Neutrophil (primary cell): ENCODE results near the gene MAP3K6.
A peak's percentile ranks its signal among the peaks of the same experiment; 100 is the strongest.

Source experiments
- H3K27ac ChIP-seq: fragments of 200-600 bp; sonication (generic); 2 replicates; pipeline ENCODE4 v1.5.1; 2016; ENCODE audit warnings: mild to moderate bottlenecking, moderate library complexity
- H3K27me3 ChIP-seq: fragments of 200-600 bp; sonication (generic); 2 replicates; pipeline ENCODE4 v1.6.0; 2016; ENCODE audit warnings: mild to moderate bottlenecking
- H3K36me3 ChIP-seq: fragments of 200-600 bp; sonication (generic); 2 replicates; pipeline ENCODE4 v1.5.1; 2017
- H3K4me1 ChIP-seq, 2 experiments: fragments of 200-600 bp in 1 of 2; sonication (generic) in 1 of 2; 1 replicate in 1 of 2; 2 replicates in 1 of 2; pipeline versions ENCODE4 v1.5.1 to v1.6.1; 2013 to 2016; ENCODE audit warnings: low read depth in 1 of 2, low read length in 1 of 2, mild to moderate bottlenecking in 1 of 2, moderate library complexity in 1 of 2; ENCODE audit not compliant: control insufficient read depth in 1 of 2, insufficient read depth in 1 of 2
- H3K4me3 ChIP-seq, 2 experiments: fragments of 200-600 bp in 1 of 2; sonication (generic) in 1 of 2; 1 replicate in 1 of 2; 2 replicates in 1 of 2; pipeline ENCODE4 v1.5.1; 2013 to 2016; ENCODE audit warnings: low read depth in 1 of 2, low read length in 1 of 2, mild to moderate bottlenecking in 1 of 2, moderate library complexity in 1 of 2
- H3K9me3 ChIP-seq: fragments of 200-600 bp; sonication (generic); 2 replicates; pipeline ENCODE4 v1.5.1; 2016
- CTCF ChIP-seq: fragments of 200-600 bp; sonication (generic); IDR thresholded peaks from 2 replicates; pipeline ENCODE4 v1.5.1; 2016; ENCODE audit warnings: antibody characterized with exemption

MAP3K6 gene

GRCh38 chr1:27331922-27332321 is 34.8 kb downstream of the MAP3K6 start:
- Histone ChIP-seq H3K4me3 (no peak overlapping the region), H3K4me1 (peaks cover 0 to 11% of the 10 kb centered on the region in 2 experiments), H3K27ac (peak overlapping the region; percentile 54), H3K36me3 (peaks cover 79% of the 10 kb centered on the region), H3K27me3 (no peaks in the 10 kb centered on the region), H3K9me3 (no peaks in the 10 kb centered on the region)
- no peak for TF ChIP-seq CTCF

GRCh38 chr1:27331426-27331825 is 35.3 kb downstream of the MAP3K6 start:
- peaks cover 0 to 11% of the 10 kb centered on the region in 2 experiments for H3K4me1 ChIP-seq
- no peak overlapping the region for H3K4me3 ChIP-seq
- peaks cover 78% of the 10 kb centered on the region for H3K36me3 ChIP-seq
- H3K27me3 ChIP-seq = no peaks in the 10 kb centered on the region
- peak overlapping the region; percentile 54 for H3K27ac ChIP-seq
- no peaks in the 10 kb centered on the region for H3K9me3 ChIP-seq
- no peak for TF ChIP-seq CTCF

GRCh38 chr1:27330786-27331185 is 36.0 kb downstream of the MAP3K6 start:
- Histone ChIP-seq H3K36me3 (peaks cover 75% of the 10 kb centered on the region), H3K27me3 (no peaks in the 10 kb centered on the region), H3K27ac (no peak overlapping the region), H3K4me3 (no peak overlapping the region), H3K4me1 (peaks cover 0 to 13% of the 10 kb centered on the region in 2 experiments), H3K9me3 (no peaks in the 10 kb centered on the region)
- TF ChIP-seq CTCF = no peak

- no peak for TF ChIP-seq CTCF
- Histone ChIP-seq H3K9me3 (no peaks in the 10 kb centered on the region), H3K4me3 (no peak overlapping the region), H3K27ac (no peak overlapping the region), H3K4me1 (peaks cover 16 to 21% of the 10 kb centered on the region in 2 experiments), H3K27me3 (no peaks in the 10 kb centered on the region), H3K36me3 (peaks cover 60% of the 10 kb centered on the region)
Measured at GRCh38 chr1:27327964-27328363, 38.8 kb downstream of the MAP3K6 start.

GRCh38 chr1:27325286-27325685 is 41.5 kb downstream of the MAP3K6 start:
- Histone ChIP-seq H3K36me3 (peaks cover 36% of the 10 kb centered on the region), H3K4me3 (no peak overlapping the region), H3K27ac (no peak overlapping the region), H3K9me3 (no peaks in the 10 kb centered on the region), H3K27me3 (no peaks in the 10 kb centered on the region), H3K4me1 (peaks cover 21 to 29% of the 10 kb centered on the region in 2 experiments)
- no peak for TF ChIP-seq CTCF
